Mucosa of stomach (tissue), 1 donor: ENCODE measurements around the gene ESD.

Experiments used
- H3K27me3 ChIP-seq: one replicate; pipeline ENCODE4 v1.7.0; 2013; ENCODE audit warnings: mild to moderate bottlenecking, low read length; ENCODE audit not compliant: control insufficient read depth, insufficient read depth
- H3K36me3 ChIP-seq: one replicate; pipeline ENCODE4 v1.7.0; 2013; ENCODE audit warnings: low read length; ENCODE audit not compliant: control insufficient read depth, insufficient read depth
- H3K4me1 ChIP-seq: one replicate; pipeline ENCODE4 v1.7.0; 2013; ENCODE audit warnings: mild to moderate bottlenecking, low read length; ENCODE audit not compliant: control insufficient read depth, insufficient read depth
- H3K4me3 ChIP-seq: one replicate; pipeline ENCODE4 v1.7.0; 2013; ENCODE audit warnings: low read length
- H3K9ac ChIP-seq: one replicate; pipeline ENCODE4 v1.7.0; 2013; ENCODE audit warnings: mild to moderate bottlenecking, low read length, moderate library complexity
- H3K9me3 ChIP-seq: one replicate; pipeline ENCODE4 v1.7.0; 2013; ENCODE audit warnings: mild to moderate bottlenecking, low read length, moderate library complexity; ENCODE audit not compliant: control insufficient read depth
- donor health status: Pancreatic carcinoma.

Gene ESD

GRCh38 chr13:46796515-46797474, at the start of gene ESD:
Gene ESD, minus strand, starts transcription at chr13:46797161. Its CDS starts 5,748 bp downstream, at chr13:46791413.
- peak within 1 kb of the TSS; percentile 77 for H3K4me3 ChIP-seq
- peaks cover 18% of the 10 kb centered on the region for H3K4me1 ChIP-seq
- no peaks in the 10 kb centered on the region for H3K36me3 ChIP-seq
- H3K9ac ChIP-seq = peak within 1 kb of the TSS; percentile 78
- H3K27me3 ChIP-seq = no peaks in the 10 kb centered on the region
- H3K9me3 ChIP-seq = no peaks in the 10 kb centered on the region

- H3K9me3 ChIP-seq = no peaks in the 10 kb centered on the region
- H3K36me3 ChIP-seq = no peaks in the 10 kb centered on the region
- no peaks in the 10 kb centered on the region for H3K4me1 ChIP-seq
- H3K27me3 ChIP-seq = no peaks in the 10 kb centered on the region
- no peak overlapping the region for H3K4me3 ChIP-seq
- no peak overlapping the region for H3K9ac ChIP-seq
Measured at GRCh38 chr13:46846726-46847125, 49.8 kb upstream of the ESD start.

- H3K9me3 ChIP-seq = no peaks in the 10 kb centered on the region
- H3K27me3 ChIP-seq = no peaks in the 10 kb centered on the region
- H3K4me1 ChIP-seq = no peaks in the 10 kb centered on the region
- no peak overlapping the region for H3K9ac ChIP-seq
- no peak overlapping the region for H3K4me3 ChIP-seq
- H3K36me3 ChIP-seq = no peaks in the 10 kb centered on the region
Measured at GRCh38 chr13:46845146-46845545, 48.2 kb upstream of the ESD start.

DNA sequence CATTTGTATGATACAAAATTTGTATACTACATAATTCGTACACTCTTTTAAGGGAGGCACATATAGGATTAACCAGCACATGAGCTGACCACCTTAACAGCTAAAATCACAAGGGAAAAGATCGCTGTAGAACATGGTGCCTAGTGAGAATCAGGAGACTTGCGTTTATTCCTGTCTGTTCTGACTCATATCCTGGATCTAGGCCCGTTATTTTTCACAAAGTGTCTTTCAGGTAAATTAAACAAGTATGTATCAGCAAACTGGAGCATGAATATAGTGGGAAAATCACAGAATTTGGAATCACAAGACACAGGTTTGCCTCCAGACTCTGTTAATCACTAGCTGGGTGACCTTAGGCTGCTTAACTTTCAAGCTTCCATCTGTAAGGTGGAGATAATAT, 47.5 kb upstream of the ESD start:
- Histone ChIP-seq H3K9me3 (no peaks in the 10 kb centered on the region), H3K9ac (no peak overlapping the region), H3K36me3 (no peaks in the 10 kb centered on the region), H3K4me1 (no peaks in the 10 kb centered on the region), H3K4me3 (no peak overlapping the region), H3K27me3 (no peaks in the 10 kb centered on the region)

- no peak overlapping the region for H3K4me3 ChIP-seq
Measured at GRCh38 chr13:46839399-46839798, 42.4 kb upstream of the ESD start.

DNA sequence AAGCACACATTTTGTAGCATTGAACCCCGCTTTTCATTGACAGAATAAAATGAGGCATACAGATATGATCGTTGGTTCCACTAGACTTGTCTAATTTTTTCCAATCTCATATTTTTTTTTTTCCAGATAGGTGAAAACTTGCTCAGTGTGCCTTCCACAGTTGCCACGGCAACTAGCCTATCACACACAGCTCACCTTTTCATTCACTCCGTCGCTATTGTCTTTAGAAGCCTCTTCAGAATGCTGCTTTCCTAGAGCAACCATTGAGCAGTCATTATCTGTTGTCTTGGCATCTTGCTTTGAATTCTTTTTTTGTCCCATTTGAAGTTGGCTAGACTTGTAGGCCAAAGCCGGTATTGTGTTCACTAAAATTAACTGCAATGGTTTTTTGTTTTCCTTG, 37.7 kb upstream of the ESD start:
- no peaks in the 10 kb centered on the region for H3K4me1 ChIP-seq
- H3K9ac ChIP-seq = no peak overlapping the region
- no peaks in the 10 kb centered on the region for H3K36me3 ChIP-seq
- H3K9me3 ChIP-seq = no peaks in the 10 kb centered on the region
- no peaks in the 10 kb centered on the region for H3K27me3 ChIP-seq
- no peak overlapping the region for H3K4me3 ChIP-seq

More at GRCh38 chr13:46839399-46839798, 42.4 kb upstream of the ESD start:
- no peaks in the 10 kb centered on the region for H3K4me1 ChIP-seq
- H3K36me3 ChIP-seq = no peaks in the 10 kb centered on the region
- no peaks in the 10 kb centered on the region for H3K9me3 ChIP-seq
- no peaks in the 10 kb centered on the region for H3K27me3 ChIP-seq
- no peak overlapping the region for H3K9ac ChIP-seq

GRCh38 chr13:46831588-46832194, 34.7 kb upstream of the ESD start:
- H3K4me1 ChIP-seq = no peaks in the 10 kb centered on the region
- H3K4me3 ChIP-seq = no peak overlapping the region
- no peaks in the 10 kb centered on the region for H3K9me3 ChIP-seq
- H3K27me3 ChIP-seq = no peaks in the 10 kb centered on the region
- no peak overlapping the region for H3K9ac ChIP-seq
- H3K36me3 ChIP-seq = no peaks in the 10 kb centered on the region

DNA sequence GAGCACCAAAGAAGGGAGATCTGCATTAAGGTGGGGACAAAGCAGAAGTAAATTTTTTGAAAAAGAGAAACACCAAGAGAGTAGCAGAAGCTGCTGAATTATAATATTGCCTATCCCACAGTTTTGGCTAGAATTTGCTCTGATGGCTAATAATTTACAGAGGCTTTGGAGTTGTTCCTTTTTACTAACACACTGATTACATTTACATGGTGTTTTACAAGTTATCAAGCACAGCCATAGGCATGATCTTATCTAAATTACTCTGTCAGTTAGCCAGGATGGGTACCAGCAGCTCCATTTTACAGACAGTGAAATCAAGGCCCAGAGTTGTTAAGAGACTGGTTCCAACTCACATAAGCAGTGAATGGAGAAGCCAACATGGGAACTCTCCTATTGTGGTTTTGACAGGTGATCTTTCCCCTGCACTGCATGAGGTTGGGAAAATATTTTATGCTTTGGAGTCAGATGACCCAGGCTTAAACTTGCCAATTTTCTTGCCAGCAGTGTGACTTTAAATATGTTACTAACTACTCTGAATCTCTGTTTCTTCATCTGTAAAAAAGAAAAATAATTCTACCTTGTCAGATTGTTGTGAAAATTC, 33.5 kb upstream of the ESD start:
- no peak overlapping the region for H3K9ac ChIP-seq
- no peaks in the 10 kb centered on the region for H3K27me3 ChIP-seq
- no peaks in the 10 kb centered on the region for H3K4me1 ChIP-seq
- no peaks in the 10 kb centered on the region for H3K9me3 ChIP-seq
- no peak overlapping the region for H3K4me3 ChIP-seq
- H3K36me3 ChIP-seq = no peaks in the 10 kb centered on the region

DNA sequence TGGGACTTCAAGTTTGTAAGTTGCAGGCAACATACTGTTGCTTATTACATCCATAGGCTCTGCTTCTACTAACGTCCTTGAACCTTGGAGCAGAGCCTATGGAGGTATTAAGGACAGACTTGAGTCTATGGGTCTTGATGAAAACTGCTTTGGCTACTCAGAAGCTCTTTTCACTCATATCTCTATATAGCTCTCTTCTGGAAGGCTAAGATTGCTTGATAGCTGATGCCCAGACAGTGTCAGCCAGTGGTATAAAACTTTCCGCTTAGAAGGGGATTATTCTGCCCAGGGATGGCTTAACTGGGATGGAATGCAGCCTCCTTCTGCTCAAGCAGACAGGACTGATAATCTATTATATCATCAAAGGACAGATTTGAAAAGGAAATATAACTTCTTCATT, 25.6 kb upstream of the ESD start:
- Histone ChIP-seq H3K36me3 (no peaks in the 10 kb centered on the region), H3K4me3 (no peak overlapping the region), H3K4me1 (no peaks in the 10 kb centered on the region), H3K27me3 (no peaks in the 10 kb centered on the region), H3K9ac (no peak overlapping the region), H3K9me3 (no peaks in the 10 kb centered on the region)

DNA sequence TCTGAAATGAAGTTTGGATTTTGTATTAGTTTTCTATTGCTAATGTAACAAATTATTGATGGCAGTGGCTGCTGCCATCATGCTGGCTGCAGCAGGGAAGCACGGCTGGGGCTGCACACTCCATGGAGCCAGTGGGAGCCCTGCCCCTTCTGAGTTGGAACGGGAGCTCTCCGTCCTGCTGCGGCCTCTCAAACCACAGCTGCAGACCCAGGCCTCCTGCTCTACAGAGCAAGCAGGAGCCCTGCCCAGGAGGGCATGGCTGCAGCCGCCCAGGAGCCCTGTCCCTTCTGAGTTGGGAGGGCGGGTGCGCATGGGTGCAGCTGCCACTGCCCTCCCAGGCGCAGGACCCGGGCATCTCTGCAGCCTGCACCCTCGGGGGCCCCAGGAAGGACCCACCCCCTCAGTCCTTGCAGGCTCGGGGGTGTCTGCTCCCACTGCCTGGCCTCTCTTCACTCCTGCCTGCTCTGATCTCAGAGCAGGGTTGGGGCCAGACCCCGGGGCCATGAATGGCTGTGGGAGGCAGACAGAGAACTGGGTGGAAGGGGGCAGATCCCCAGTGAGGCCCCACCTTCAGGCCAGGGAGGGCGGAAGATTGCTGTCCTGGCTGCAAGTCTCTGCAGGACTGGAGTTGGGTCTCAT, 21.0 kb upstream of the ESD start:
- Histone ChIP-seq H3K36me3 (no peaks in the 10 kb centered on the region), H3K9ac (no peak overlapping the region), H3K4me1 (no peaks in the 10 kb centered on the region), H3K9me3 (no peaks in the 10 kb centered on the region), H3K27me3 (no peaks in the 10 kb centered on the region), H3K4me3 (no peak overlapping the region)

DNA sequence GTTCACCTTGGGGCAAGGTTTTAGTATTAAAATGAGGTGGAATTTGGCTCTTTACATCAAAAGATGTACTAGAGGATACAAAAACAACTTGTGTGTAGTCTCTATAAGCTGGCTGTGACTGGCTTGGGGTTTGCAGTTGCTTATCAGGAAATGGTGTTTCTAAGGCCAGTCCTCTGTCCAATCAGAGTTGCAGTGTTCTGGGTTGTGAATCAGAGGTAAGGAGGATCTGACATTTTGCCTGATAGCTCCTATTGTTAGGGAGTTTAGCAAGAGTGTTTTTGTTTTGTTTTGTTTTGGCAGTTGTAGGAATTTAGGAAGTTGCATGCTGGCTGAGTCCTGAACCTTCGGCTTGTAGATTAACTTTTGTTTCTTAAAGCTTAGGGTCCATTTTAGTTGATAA, 20.1 kb upstream of the ESD start:
- H3K36me3 ChIP-seq = no peaks in the 10 kb centered on the region
- no peak overlapping the region for H3K4me3 ChIP-seq
- H3K9ac ChIP-seq = no peak overlapping the region
- H3K27me3 ChIP-seq = no peaks in the 10 kb centered on the region
- no peaks in the 10 kb centered on the region for H3K4me1 ChIP-seq
- no peaks in the 10 kb centered on the region for H3K9me3 ChIP-seq

GRCh38 chr13:46816371-46816770, 19.4 kb upstream of the ESD start:
- Histone ChIP-seq H3K9ac (no peak overlapping the region), H3K9me3 (no peaks in the 10 kb centered on the region), H3K4me3 (no peak overlapping the region), H3K36me3 (no peaks in the 10 kb centered on the region), H3K27me3 (no peaks in the 10 kb centered on the region), H3K4me1 (no peaks in the 10 kb centered on the region)
